HG02885 (cell line): ENCODE data around the gene PTPRN2.

Source experiments
- ATAC-seq: cut with Tn5 transposase; IDR thresholded peaks from one replicate; pipeline ENCODE4 v1.9.1; 2021; ENCODE audit warnings: mild to moderate bottlenecking; ENCODE audit not compliant: unreplicated experiment, poor library complexity

PTPRN2 gene

DNA sequence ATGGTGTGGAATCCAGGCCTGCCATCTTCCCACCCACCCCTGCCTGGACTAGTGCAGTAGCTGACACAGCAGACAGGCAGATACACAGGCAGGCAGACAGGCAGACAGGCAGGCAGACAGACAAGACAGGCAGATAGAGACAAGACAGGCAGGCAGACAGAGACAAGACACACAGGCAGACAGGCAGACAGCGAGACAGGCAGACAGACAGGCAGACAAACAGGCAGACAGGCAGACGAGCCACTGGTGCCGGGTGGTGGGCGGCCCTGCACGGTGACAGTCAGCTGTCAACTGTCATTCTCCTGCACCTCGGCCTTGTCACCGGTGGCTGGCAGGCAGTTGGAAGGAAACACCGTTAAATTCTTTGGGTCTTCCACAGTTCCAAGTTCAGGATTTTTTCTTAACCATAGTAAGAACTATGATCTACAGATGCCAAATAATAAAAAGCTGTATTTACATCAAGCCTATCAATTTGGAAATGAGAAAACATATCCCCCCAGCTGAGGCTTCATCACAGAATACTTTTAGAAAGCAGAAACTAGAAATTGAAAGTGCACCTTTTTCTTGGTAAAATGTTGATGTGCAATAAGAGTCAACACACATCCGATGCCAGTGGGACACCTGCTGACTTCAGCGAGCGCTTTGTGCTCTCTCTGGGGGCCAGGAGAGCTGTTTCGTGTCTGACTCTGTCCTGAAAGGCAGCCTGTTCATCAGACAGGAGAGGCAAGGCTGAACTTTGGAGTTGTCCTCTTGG is 1000.4 kb downstream of the PTPRN2 start:
- ATAC-seq: no peak

DNA sequence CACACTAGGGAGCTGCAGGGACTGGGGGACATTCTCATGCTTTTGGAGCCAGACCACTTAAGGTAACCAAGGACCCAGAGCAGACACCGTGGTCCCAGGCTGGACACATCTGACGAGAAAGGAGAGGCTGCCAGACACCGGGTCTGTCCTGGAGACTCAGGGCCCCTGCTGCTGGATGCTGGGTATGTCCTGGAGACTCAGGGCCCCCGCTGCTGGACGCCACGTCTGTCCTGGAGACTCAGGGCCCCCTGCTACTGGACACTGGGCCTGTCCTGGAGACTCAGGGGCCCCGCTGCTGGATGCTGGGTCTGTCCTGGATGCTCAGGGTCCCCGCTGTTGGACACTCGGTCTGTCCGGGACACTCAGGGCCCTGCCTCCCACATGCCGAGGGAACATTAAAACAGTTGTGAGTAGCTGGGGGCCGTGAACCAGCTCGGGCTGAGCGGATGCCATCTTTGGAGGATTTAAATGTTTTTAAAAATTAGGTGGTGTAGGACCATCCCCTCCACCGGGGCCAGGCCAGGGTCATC is 1001.1 kb downstream of the PTPRN2 start:
- no peak for ATAC-seq

DNA sequence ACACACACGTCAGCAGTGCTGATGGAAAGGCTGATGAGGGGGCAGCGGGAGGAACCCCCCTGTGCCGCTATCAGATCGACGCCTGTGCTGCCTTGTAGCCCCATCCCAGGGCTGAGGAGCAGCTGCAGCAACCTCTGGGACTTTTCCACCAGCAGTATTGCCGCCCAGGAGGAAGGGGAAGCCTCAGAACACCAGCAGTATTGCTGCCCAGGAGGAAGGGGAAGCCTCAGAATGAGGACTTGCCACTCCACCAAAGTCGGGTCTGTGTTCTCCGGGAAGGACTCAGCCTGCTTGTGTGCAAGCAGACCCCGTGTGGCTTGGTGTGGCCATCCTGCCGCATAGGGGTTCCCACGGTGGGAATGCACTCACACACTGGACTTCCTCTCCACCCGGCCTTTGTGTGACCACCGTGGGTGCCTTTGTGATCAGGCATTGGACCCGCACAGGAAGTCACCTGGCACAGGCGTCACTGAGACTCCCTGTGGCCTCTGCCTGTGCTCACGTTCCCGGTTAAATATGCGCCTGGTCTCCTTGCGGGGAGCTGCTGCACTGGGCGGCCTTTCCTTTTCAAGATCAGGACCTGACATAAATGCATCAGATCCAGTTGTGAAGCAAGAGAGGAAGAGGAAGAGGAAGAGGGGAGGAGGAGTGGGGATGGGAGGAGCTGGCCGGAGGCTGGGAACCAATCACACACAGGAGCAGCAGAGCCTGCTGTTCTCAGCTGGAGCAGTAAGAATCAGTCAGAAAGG is 1002.3 kb downstream of the PTPRN2 start:
- ATAC-seq: no peak

DNA sequence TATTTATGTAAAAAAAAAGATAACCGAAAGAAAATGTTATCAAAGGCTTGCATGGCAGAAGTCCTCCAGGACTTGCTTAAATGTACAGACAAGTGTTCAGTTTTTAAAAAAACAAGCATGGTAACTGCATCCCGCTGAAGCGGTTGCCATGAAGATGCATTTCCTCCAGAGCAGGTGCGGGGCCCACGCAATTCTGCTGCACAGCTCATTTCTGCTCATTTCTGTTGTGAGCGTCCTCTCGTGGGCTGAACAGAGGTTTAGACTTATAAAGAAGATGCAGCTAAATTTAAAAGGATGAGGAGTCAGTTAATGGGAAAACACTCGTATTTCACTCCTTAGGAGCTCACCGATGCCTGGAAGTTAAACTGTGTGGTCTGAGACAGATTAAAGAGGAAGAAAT is 1003.2 kb downstream of the PTPRN2 start:
- no peak for ATAC-seq

DNA sequence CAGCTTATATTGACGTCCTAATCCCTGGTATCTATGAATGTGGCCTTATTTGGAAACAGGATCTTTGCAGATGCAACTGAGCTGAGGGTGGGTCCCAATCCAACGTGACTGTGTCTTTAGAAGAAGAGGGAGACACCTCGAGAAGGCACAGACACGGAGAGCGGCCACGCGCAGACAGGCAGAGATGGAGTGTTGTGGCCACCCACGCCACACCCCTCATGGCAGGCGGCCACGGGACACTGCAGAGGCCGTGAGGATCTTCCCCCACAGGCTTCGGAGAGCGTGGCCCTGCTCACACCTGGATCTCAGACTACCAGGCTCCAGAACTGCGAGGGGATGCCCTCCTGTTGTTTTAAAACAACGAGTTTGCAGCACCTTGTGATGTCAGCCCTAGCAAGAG is 1005.9 kb downstream of the PTPRN2 start:
- ATAC-seq: no peak

DNA sequence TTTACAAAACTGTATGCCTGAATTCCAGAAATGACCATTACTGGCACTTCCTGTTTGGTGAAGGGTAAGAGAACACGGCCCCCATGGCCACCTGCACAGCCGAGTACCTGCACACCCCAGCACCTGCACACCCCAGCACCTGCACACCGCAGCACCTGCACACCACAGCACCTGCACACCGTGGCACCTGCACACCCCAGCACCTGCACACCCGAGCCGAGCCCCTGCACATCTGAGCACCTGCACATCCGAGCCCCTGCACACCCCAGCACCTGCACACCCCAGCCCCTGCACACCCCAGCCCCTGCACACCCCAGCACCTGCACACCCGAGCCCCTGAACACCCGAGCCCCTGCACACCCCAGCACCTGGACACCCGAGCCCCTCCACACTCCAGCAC is 1007.3 kb downstream of the PTPRN2 start:
- ATAC-seq: no peak

DNA sequence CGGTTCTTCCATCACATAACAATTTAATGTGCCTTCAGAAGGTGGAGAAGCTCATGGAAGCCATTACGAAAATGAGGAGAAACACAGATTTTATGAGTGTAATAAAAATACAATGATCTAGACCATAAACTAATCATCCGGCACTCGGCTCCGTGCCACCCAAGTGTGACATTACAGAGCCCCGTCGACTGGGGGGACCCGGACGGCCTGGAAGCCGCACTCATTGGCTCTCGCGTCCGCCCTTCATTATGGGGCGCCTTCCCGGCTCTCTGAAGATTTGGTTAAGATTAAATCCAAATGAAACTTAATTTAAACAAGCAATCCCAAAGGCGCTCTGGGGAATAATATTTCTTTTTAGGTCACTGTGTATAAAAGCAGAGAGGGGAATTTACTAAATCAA is 1008.2 kb downstream of the PTPRN2 start:
- no peak for ATAC-seq

DNA sequence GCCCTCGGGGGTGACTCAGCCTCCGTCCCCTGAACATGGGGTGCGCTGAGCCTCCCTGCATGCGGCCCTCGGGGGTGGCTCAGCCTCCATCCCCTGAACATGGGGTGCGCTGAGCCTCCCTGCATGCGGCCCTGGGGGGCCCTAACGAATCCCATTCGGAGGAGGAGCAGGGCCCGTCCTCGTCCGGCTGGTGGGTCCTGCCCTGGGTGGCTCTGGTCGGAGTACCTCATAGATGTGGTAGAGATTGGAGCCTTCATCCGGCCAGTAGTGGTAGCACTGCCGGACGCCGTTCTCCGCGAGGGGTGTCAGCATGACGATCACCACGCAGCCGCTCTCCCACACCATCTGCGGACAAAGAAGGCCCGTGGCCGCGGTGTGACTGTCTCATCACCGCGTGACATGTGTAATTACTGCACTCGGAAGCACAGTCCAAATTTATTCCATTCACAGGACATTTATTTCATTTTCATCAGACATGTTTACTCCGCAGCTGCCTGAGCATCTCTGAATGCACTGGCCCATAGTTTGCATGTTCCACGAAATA is 1009.8 kb downstream of the PTPRN2 start:
- ATAC-seq: no peak

DNA sequence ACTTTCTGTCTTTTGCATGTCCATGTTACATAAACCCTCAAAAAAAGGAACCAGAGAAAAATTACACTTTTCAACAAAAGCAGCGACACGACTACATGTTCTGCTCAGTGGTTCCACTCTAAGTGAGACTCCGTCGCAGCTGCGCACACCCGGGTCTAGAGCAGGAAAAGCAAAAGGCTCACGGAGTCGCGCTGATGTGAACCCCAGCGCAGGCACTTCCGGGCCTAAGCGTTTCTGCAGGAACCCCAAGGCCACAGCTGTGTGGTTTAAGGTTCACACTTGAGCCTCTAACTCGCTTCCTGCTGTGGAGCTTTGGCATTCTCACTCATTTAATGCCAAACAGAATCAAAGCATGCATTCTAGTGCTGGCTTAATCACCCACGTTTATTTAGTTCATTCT is 1010.6 kb downstream of the PTPRN2 start:
- no peak for ATAC-seq

DNA sequence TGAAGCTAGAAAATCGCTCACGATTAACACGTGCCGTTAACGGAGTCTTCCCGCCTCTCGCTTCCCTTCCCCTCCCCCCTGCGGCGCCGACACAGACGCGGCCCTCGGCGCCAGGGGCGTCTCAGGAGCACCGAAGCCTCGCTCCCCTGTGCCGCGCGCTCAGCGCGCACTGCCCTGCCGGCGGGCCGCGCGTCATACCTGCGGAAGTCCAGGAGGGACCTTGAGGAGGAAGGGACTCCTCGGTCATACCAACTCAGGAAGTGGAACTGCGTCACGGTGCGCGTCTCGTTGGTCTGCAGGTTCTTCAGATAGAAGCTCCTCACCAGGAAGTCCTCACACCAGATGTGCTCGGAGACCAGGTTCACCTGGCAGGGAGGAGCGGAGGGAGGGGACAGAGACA is 1011.2 kb downstream of the PTPRN2 start:
- no peak for ATAC-seq

DNA sequence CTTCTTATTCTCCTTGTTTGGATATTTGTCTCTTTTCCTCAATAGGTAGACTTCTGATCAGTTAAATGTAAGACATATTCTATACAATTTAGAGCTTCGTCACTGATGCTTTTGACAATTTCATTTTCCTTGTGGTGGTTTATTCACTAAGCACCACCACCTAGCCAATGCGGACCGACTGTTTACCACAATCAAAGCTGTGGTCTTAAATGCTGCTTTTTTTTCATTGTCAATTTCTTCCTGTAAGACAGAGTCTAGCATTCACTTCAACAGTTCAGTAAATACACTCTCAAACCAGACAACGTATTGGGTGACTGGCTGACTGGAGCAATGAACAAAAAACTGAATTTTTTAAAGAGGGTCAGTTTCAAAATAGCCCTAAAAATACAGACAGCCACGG is 1011.8 kb downstream of the PTPRN2 start:
- no peak for ATAC-seq

DNA sequence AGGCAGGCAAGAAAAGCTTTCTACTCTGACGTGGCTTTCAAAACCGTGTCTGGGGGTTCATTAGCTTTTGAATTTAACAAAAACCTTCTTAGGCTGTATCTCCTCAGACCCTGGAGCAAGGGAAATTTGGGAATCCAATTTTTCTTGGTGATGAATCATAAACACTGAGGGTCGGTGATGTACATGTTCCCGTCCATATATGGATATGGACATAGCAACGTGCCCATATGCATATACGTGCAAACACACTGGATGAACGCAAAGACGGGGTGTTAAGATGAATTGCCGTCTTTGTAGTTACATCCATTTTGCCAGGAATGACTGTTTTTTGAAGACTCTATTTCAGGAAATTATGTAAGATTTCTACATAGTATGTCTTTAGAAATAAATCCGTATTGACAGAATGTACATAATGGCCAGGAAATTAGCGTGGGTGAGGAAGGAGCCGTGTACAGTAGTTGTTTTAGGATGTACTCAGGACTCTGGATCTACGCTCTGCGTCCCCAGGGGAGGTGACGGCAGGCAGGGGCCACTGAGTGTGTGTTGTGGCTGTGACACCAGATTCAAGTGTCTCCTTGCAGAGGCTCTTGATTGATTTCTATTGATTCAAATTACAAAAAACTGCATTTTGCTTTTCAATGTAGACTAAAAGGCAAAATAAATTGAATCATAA is 1012.6 kb downstream of the PTPRN2 start:
- ATAC-seq: no peak

DNA sequence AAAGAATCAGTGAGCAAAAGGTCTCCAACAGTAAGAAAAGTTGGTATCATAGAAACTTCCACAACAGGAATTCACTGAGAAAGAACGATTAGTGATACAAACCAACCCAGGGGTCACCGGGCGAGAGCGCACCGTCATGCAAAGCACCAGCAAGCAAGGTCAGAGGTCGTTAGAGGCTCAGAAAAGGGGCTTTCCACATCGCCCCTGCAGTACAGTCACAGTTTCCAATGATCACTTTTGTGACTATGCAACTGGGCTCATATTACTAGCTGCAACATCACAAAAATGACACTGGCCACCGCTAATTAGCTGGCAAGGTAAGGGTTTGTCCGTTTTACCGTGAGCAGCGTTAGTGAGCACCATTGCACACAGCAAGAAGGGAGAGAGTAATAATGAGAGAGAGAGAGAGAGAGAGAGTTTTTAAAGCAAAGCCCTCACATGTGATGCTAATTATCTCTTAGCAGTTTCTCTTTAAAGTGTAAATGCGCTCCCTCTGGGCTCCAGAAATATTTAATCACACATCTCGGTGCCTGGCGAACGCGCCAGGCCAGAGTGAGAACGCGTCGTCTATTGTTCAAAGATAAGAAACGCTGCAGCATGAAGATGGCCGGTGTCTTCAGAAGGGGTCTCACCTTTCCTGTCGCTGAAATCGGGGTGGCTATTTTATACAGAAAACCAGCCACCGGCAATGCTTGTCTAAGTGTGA is 1013.4 kb downstream of the PTPRN2 start:
- ATAC-seq: no peak

DNA sequence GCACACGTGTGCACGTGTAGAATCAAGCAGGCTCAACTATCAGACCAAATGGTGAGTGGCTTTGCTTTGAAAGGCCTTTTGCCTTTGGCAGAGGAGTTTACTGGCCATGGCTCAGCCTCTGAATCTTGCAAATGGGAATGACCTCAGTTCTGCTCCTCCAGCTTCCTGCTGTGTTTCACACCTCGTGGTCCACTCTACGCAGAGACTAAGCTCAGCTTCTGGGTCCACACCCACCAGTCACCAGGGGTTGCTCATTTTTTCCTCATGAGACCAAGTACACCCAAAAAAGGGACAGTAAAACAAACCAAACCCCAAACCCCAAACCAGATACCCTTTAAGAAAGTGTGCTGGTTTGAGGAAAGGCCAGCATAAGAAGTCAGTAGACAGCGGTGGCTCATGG is 1014.4 kb downstream of the PTPRN2 start:
- no peak for ATAC-seq

DNA sequence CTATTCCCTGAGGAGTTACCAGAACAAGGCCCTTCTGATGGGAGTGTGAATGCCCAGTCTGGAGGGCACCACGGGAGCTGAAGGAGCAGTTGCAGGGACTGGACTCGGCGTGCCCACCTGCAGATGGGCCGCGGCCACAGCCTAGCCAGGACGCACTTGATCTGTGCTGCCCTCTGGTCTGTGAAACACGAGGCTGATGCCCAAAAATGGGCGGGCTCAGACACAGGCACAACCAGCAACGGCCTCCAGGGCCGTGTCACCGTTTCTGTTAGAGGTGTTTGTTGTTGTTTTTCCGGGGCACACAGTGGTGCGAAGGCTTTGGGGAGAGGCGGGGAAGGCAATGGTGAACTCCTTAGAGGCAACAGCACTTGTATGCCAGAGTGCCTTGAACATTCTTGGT is 1015.0 kb downstream of the PTPRN2 start:
- no peak for ATAC-seq

DNA sequence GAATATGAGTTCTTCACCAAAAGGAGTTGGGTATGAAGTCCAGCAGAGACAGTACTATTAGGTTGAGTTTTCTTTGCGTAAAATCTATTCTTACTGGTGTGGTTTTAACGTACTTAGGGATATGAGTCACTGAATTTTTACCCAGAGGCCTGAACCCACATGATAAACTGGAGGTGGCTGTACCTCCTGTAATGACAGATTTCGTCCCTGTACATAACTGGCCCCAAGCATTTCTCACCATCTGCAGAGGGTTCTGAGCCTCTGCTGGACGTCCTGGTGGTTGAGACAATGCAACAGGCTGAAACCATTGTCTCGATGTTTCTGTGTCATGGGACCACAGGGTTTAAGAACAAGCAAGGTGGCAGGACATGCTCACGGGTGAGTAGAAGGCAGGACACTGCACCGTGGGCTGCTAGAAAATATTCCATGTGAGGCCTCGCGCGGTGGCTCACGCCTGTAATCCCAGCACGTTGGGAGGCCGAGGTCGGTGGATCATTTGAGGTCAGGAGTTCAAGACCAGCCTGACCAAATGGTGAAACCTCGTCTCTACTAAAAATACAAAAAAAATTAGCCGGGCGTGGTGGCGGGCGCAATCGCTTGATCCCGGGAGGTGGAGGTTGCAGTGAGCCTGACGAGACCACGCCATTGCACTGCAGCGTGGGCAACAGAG is 1017.0 kb downstream of the PTPRN2 start:
- no peak for ATAC-seq

DNA sequence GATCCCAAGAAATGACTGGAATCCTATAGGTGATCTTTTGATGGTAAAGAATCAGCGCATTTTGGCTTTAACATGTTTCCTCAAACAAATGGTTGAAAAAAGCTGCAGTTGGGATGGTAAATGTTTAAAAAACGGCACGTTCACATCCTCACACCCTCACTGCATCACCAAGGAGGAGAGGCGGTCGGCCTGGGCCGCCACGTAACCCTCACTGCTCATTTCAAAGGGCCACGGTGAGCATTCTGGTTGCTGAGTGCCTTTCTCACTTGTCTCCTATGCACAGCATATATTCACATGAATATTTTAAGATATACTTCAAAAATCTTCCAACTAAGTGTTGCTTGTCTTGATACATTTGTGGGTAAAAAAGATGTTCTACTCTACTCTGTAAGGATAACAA is 1017.7 kb downstream of the PTPRN2 start:
- no peak for ATAC-seq

DNA sequence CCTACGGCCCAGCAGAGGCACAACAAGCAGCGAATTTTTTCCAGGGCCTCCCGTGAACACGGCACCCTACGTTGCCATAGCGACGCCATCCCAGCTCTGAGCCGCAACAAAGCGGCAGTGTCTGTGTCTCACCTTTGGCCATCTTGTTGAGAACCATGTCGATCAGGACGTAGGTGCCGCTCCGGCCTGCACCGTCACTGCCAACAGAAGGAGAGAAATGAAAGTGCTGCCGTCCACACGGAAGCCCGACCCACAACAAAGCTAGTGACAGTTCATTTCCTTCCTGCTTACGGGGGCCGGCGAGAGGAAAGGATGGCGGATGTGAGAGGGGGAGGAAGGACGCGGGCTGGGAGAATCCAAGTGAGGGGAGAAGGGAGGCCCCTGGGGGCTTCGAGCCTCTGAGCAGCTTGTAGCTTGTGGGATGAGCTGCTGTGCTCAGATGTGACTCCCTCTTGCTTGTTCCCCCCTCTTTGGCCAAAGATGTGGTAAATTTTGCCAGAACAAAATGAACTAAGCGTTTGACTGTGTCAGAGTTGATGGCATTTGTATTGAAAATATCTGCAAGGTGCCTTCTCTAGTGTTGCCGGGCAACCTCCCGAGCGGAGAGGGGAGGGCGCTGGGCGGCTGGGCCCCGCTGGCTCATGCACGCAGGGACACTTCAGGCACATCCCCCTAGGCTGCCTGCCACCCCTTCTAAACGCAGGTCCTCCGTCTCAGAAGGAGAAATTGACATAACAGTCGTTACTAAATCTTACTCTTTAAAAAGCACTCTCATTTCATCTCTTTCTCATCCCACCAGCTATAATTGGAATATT is 1018.6 kb downstream of the PTPRN2 start:
- ATAC-seq: peak; percentile 79
